GM19099 (cell line): ENCODE measurements around the gene CNTN4.

ENCODE experiments used
- POLR2A ChIP-seq: IDR thresholded peaks from 3 replicates; pipeline ENCODE4 v1.6.1; 2011; ENCODE audit warnings: low read depth; ENCODE audit not compliant: insufficient read length; ENCODE audit errors: extremely low read depth

Gene CNTN4

DNA sequence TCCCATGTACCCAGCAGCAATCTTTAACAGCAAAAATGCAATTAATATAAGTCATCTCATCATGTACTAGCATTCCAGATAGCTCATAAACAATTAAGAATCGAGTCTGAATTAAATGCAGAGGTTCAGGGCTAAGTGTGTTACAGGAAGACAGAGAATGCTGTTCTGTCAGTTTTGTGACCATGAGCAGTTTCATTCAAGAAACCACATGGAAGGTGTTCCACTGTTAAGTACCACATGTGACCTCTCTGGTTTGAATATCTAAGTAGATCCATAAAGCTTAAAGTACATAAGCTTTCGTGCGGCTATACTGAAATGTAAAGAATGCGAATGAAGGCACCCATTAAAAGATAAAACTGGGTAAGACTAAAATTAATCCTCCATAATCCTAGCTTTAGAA is 739.2 kb downstream of the CNTN4 start:
- TF ChIP-seq POLR2A = no peak

DNA sequence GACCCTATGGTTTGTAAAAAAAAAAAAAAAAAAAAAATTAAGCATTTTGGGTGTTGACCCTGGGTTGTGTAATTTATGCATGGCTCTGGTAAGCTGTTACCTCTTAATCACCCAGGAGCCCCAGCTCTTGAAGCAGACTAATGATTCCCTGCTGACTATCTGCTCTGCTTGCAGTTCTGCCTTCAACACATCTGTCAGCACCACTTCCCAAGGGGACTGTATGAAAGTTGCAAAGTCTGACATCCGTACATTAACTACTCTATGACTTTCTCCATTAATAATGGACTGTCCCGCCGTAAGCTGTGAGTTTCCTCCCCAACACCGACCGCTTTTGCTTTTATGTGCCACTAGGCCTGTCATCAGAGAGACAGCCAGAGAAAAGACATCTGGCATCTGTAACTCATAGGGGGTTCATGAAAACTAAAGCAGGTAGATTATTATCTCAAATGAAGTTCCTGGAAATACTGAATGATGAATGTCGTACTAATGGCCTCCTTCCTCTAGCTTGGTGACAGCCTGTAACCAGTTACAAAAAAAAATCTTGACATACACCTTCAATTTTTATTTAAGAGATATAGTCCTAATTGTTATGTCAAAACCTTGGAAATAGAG is 740.0 kb downstream of the CNTN4 start:
- TF ChIP-seq POLR2A = no peak

DNA sequence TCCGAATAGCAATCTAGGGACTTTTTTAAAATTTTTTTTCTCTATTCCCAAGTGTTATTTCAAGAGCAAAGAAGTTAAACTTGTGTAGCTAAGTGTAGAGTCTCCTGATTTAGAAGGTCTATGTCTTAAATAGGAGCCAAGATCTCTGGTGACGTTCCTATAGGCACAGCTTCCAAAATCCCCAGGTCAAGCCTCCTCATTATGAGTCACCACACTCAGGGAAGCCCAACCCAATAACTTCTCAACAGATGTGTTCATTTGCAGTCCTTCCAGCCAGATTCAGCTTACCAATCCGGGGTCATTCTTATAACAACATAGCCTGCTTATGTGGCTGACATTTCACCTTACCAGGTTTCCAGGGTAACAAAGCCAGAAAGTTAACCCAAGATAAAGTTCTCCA is 741.2 kb downstream of the CNTN4 start:
- TF ChIP-seq POLR2A = no peak

DNA sequence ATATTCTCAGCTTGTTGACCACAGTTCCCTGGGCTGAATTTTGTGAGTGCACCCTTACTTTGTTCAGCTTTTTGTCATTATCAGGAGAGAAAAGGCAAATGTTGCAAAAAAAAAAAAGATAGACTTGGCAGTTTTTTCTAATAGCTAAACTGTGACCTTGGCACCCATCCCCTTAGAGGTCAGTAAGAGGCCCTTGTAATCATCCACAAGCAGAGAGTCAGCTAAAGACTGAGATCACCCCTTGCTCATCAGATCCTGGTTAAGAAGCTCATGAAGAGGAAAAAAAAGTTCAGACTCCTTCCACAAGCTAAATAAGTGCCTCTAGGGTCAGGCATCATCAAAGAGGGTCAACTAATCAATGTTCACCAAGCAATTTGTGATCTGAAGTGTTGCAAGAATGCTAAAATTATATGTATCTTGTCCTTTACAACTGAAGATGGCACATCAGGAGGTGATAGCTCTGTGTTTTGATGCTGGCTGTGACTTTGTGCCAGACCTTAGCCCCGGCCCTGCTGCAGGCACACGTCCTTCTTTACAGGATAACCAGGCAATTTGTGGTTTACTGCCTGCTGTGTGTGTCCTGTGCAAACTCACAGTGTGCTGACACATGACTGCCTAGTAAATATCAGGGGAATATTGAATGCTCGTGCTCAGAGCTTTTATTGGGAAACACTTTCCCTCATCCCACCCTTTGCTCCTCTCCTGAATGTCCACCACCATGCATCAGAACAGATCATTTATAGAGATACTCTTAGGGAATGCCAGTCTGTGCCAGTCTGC is 748.6 kb downstream of the CNTN4 start:
- TF ChIP-seq POLR2A = no peak

DNA sequence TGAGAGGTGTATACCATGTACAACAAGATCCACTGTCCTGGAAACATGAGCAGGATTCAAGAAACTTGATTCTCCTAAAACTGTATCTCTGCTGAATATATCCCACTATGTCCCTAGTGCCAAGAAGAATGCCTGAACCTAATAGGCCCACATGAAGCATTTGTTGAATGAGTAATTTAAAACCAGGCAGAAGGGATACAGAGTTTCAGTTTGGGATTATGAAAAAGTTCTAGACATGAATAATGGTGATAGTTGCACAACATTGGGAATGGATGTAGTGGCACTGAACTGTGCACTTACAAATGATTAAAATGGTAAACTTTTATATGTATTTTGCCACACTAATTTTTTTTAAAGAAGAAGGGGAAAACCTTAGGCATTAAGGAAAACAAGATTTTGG is 750.4 kb downstream of the CNTN4 start:
- TF ChIP-seq POLR2A = no peak

DNA sequence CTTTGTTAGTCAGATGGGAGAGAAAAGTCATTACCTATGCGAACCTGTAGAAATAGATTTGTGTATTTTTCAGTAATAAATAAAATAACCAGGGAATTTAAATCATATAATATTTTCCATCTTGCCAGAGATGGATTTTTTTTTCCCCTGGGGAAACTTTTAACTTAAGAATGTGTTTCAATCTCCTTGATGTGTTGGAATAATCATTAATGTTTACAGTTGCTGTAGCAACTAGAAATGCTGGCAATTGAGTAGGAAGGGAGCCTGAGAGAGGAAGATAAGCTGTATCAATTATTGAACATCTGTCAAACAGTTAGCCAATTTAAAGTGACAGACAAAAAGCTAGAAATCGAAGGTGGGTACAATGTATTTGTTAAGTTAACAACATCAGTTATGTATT is 752.0 kb downstream of the CNTN4 start:
- TF ChIP-seq POLR2A = no peak

DNA sequence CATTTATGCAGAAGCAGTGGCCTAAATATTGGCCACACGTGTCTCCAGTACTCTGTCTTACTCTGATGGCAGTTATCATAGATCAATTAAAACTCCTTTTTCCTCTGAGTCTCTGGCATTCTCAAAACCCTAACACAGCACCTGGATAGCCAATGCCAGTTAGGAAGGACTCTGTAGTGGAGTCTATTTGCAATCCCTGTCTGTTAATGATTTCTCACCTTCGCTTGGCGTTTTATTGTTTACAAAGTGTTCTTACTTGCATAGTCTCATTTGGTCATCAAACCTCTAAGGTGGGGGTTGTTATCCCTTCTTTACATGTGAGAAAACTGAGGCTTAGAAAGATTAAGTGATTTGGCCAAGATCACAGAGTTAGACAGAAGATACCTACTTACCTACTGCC is 752.7 kb downstream of the CNTN4 start:
- no peak for TF ChIP-seq POLR2A

DNA sequence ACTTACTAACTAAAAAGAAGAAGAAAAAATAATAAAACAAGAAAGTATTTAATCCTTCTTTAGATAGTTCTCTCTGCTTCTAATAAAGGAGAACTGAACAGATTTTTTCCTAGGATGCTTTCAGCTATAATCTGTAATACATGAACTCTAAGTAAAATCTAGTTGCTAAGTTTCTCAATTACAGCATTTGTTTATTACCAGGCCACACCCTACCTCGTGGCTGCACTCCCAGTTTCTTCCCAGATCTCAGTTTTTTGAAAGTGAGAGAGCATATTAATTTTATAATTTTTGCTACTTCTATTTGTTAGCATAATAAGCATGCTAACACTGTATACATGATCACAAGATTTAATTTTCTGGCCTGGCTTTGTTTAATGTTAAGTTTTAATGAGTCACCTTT is 753.2 kb downstream of the CNTN4 start:
- TF ChIP-seq POLR2A = no peak

DNA sequence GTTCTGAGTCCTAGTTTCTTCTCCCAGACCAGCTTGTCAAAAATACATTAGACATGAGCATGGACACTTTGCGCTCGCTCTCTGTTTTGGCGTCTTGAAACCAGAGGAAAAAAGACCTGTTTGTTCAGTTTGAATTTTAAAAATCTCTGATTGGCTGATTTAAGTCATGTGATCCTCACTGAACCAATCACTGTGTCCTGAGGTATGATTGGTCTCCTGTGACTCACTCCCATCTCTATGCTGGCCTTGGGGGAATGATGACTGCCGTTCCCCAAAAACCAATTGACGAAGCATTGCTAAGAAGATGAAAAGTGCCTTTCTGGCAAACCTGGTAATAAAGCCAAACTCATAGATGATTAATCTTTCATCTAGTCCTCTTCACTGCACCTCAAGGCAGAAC is 755.0 kb downstream of the CNTN4 start:
- TF ChIP-seq POLR2A = no peak

DNA sequence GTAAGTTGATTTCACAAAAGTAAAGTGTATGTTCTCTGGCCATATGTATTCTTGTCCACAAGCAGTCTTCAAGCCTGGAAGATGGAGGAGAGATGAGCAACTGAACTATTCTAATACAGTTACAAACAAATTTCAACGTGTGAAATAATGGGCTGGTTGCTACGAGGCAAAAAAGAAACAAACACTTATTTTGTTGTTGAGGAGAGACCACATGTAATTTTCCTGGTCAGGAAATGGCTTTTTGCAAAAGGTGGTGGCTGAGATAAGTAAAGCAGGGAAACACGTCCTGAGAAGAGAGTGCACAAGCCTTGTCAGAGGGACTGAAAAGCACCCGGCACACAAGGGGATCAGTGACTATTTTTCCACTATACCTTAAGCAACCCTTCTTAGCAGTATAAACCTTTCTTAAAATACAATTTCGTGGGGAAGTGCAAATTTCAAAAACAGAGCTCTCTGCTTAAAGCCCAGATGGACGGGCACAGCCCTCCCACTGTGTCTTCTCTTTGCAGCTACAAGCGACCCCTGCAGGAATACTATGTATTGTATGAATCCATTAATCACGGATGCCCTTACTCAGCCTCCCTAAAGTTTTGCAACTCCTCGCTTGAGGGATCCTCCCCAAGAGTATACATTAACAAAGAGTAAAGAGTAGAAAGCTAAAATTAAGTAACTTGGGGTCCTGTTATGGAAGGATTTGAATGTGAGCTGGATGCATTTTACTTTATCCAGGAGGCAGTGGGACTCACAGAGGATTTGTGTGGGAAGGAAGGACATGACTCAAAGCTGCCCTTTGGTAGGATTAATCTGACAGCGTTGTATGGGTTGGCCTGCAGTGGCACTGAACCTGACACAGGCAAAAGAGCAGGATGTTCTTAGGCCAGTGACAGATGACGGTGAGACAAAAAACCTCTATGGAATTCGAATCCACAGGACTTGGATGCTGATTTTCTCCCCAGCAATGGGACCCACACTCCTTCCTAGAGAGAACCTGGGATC is 757.8 kb downstream of the CNTN4 start:
- TF ChIP-seq POLR2A = no peak

DNA sequence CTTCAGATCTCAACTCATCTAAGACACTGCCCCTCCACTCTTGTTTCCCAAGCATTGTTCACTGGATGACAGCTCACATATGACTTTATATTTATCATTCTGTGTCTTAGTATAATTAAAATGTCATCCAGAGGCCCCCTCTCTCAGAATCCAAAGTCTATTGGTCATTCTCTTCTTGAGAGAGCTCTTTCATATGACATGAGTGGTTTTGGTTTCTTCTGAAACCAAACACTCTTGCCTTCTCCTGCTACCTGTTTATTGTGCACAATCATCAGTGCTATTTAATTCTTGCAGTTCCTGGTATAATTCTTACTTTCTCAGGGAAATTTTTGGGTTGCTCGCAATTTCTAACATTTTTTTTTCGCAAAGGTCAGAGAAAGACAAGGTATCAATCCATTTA is 762.0 kb downstream of the CNTN4 start:
- TF ChIP-seq POLR2A = no peak

DNA sequence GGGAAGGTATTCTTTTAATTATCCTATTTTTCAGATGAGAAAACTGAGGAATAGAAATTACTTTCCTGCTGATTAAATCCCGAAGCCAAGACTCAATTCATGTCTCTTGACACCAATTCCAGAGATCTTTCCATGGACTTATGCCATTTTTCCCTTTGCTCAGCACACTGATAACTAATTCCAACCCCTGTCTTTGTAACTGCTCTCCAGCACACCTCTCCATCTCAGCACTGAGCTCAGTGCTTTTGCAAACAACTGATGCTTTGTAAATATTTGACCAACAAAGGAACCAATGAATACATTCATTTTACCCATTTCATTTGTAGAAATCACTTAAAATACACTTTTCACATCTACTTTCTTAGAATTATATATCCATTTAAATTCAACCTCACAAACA is 762.5 kb downstream of the CNTN4 start:
- TF ChIP-seq POLR2A = no peak

DNA sequence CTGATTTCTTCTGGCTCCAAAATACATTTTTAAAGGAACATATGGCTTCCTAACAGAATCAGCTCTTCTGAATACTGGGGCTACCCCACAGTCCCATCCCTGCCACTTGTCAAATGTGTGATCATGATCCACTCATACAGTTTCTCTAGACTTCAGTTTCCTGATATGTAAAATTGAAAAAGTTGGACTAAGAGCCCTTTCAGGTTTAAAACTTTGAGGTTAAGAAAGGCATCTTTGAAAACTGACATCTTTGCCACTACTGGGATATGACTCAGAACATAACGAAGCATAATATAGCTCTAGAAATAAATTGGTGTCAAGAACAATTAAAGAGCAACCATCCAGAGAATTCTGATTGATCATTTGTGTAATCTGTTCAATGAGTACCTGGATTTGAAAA is 763.3 kb downstream of the CNTN4 start:
- no peak for TF ChIP-seq POLR2A

DNA sequence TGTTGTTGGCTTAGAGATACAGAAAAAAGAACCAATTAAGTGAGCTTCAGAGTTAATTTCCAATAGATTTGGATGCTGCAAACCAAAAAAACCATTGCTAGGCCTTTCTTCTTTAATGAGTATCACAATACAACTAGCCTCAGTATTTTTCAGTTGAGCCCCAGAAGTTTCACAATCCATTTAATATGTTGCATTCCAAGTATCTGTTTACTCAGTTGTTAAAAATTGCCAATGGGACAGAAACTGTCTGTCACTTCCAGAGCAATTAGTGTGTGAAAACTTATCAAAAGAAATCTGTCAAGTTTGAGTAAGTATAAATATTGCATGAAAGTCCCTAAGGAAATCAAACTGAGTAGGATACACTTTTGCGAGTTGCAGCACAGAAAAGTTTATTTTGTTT is 763.7 kb downstream of the CNTN4 start:
- TF ChIP-seq POLR2A = no peak

DNA sequence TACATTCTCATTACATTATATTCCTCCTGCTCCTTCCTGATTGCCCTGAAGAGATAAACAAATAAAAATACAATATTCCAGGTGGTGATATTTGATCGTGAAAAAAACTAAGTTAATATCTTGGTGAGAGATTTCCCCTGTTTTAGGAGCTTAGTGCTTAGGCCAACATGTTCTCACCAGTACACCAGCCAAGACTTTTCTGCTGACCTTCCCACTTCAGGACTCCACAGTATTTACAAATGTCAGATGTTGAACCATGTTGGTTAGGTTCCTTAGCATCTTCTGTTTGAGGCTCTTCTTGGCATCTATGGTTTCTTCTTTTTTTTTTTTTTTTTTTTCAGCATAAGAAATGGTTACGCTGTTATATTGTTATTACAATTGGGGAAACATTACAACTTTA is 764.5 kb downstream of the CNTN4 start:
- no peak for TF ChIP-seq POLR2A
